H9 (cell line): ENCODE results near the gene C9. TPM values are rescaled to one million over a fixed set of nuclear protein-coding genes. Genes with fewer than 3 reads are reported as not detected.

Experiments
- DNase-seq: peaks from one replicate; pipeline ENCODE4 v3.0.0-alpha.2; 2017
- H2AFZ ChIP-seq: one replicate; pipeline ENCODE4 v1.6.1; 2013; ENCODE audit warnings: mild to moderate bottlenecking, low read length, control low read depth, moderate library complexity
- H2AK5ac ChIP-seq: 2 replicates; pipeline ENCODE4 v1.6.1; 2013; ENCODE audit warnings: low read length, control low read depth, mixed read lengths; ENCODE audit not compliant: insufficient read length
- H2BK120ac ChIP-seq: one replicate; pipeline ENCODE4 v1.6.1; 2013; ENCODE audit warnings: low read depth, mild to moderate bottlenecking, low read length, control low read depth, inconsistent platforms; ENCODE audit not compliant: poor library complexity, severe bottlenecking
- H2BK12ac ChIP-seq: 2 replicates; pipeline ENCODE4 v1.6.1; 2013; ENCODE audit warnings: low read length, control low read depth, mixed read lengths, low read depth; ENCODE audit not compliant: insufficient read length
- H2BK15ac ChIP-seq: 2 replicates; pipeline ENCODE4 v1.6.1; 2013; ENCODE audit warnings: low read depth, low read length, control low read depth
- H2BK20ac ChIP-seq: one replicate; pipeline ENCODE4 v1.6.1; 2013; ENCODE audit warnings: low read depth, mild to moderate bottlenecking, low read length, control low read depth, inconsistent platforms; ENCODE audit not compliant: poor library complexity, severe bottlenecking
- H2BK5ac ChIP-seq: 2 replicates; pipeline ENCODE4 v1.6.1; 2013; ENCODE audit warnings: low read length, control low read depth, mixed read lengths; ENCODE audit not compliant: insufficient read length
- H3K14ac ChIP-seq: 2 replicates; pipeline ENCODE4 v1.6.1; 2013; ENCODE audit warnings: low read length, control low read depth; ENCODE audit not compliant: insufficient read depth
- H3K18ac ChIP-seq: 2 replicates; pipeline ENCODE4 v1.6.1; 2013; ENCODE audit warnings: low read depth, mild to moderate bottlenecking, mixed read lengths, low read length, control low read depth; ENCODE audit not compliant: insufficient read length
- H3K23ac ChIP-seq: 2 replicates; pipeline ENCODE4 v1.6.1; 2013; ENCODE audit warnings: low read length, control low read depth, mixed read lengths, low read depth; ENCODE audit not compliant: insufficient read length
- H3K23me2 ChIP-seq: 2 replicates; pipeline ENCODE4 v1.6.1; 2013; ENCODE audit warnings: low read depth, mild to moderate bottlenecking, mixed read lengths, low read length, control low read depth; ENCODE audit not compliant: insufficient read length, poor library complexity, severe bottlenecking
- H3K27ac ChIP-seq: 2 replicates; pipeline ENCODE4 v1.5.1; 2013; ENCODE audit warnings: low read length, control low read depth, mixed read lengths, low read depth; ENCODE audit not compliant: insufficient read length
- H3K27me3 ChIP-seq: 2 replicates; pipeline ENCODE4 v1.6.1; 2013; ENCODE audit warnings: low read length, control low read depth, inconsistent platforms; ENCODE audit not compliant: insufficient read depth
- H3K4ac ChIP-seq: 2 replicates; pipeline ENCODE4 v1.6.1; 2013; ENCODE audit warnings: low read depth, mild to moderate bottlenecking, control low read depth, inconsistent platforms, low read length, moderate library complexity
- H3K4me1 ChIP-seq: 2 replicates; pipeline ENCODE4 v1.6.1; 2013; ENCODE audit warnings: low read length, control low read depth, inconsistent platforms; ENCODE audit not compliant: insufficient read depth
- H3K4me2 ChIP-seq: 2 replicates; pipeline ENCODE4 v1.6.1; 2013; ENCODE audit warnings: low read length, control low read depth, mixed read lengths; ENCODE audit not compliant: insufficient read length, insufficient read depth
- H3K56ac ChIP-seq: 2 replicates; pipeline ENCODE4 v1.6.1; 2013; ENCODE audit warnings: low read depth, mild to moderate bottlenecking, mixed read lengths, low read length, control low read depth; ENCODE audit not compliant: insufficient read length
- H3K79me1 ChIP-seq: 2 replicates; pipeline ENCODE4 v1.6.1; 2013; ENCODE audit warnings: low read depth, mild to moderate bottlenecking, moderate library complexity, low read length, control low read depth, inconsistent platforms; ENCODE audit not compliant: insufficient read depth, poor library complexity, severe bottlenecking
- H3K79me2 ChIP-seq: 2 replicates; pipeline ENCODE4 v1.6.1; 2013; ENCODE audit warnings: low read length, control low read depth, inconsistent platforms; ENCODE audit not compliant: insufficient read depth
- H3K9ac ChIP-seq: 2 replicates; pipeline ENCODE4 v1.6.1; 2013; ENCODE audit warnings: low read length, control low read depth, mixed read lengths; ENCODE audit not compliant: insufficient read length; ENCODE audit errors: extremely low read depth
- H3K9me3 ChIP-seq: one replicate; pipeline ENCODE4 v1.6.1; 2013; ENCODE audit warnings: low read depth, low read length, inconsistent platforms; ENCODE audit not compliant: control insufficient read depth
- H3T11ph ChIP-seq: one replicate; pipeline ENCODE4 v1.6.1; 2013; ENCODE audit warnings: mild to moderate bottlenecking, low read length, control low read depth, inconsistent platforms
- H4K20me1 ChIP-seq: one replicate; pipeline ENCODE4 v1.6.1; 2013; ENCODE audit not compliant: control insufficient read depth, insufficient read length, insufficient read depth
- H4K5ac ChIP-seq: 2 replicates; pipeline ENCODE4 v1.6.1; 2013; ENCODE audit warnings: low read depth, mild to moderate bottlenecking, mixed read lengths, low read length, control low read depth; ENCODE audit not compliant: insufficient read length
- H4K8ac ChIP-seq: replicated peaks from 2 replicates; pipeline ENCODE4 v1.6.1; 2013; ENCODE audit warnings: low read length, control low read depth, mixed read lengths, low read depth; ENCODE audit not compliant: insufficient read length
- H4K91ac ChIP-seq: 2 replicates; pipeline ENCODE4 v1.6.1; 2013; ENCODE audit warnings: low read depth, mild to moderate bottlenecking, moderate library complexity, mixed read lengths, low read length, control low read depth; ENCODE audit not compliant: insufficient read length
- H3K27ac Mint-ChIP-seq, 3 experiments: 2 replicates in 2 of 3; 3 replicates in 1 of 3; pipeline ENCODE4 v1.8.0; 2020 to 2021; ENCODE audit warnings: mixed read lengths in 3 of 3, mild to moderate bottlenecking in 1 of 3, moderate library complexity in 1 of 3
- H3K27me3 Mint-ChIP-seq: 2 replicates; pipeline ENCODE4 v1.8.0; 2021; ENCODE audit warnings: low read depth, mild to moderate bottlenecking, moderate library complexity, mixed read lengths
- H3K36me3 Mint-ChIP-seq, 3 experiments: 2 replicates in 2 of 3; 3 replicates in 1 of 3; pipeline ENCODE4 v1.8.0; 2020 to 2021; ENCODE audit warnings: low read depth in 3 of 3, mixed read lengths in 3 of 3; ENCODE audit not compliant: insufficient read depth in 1 of 3
- H3K4me1 Mint-ChIP-seq, 2 experiments: 2 replicates each; pipeline ENCODE4 v1.8.0; 2020; ENCODE audit warnings: mixed read lengths in 2 of 2
- H3K4me3 Mint-ChIP-seq, 2 experiments: 2 replicates in 1 of 2; 3 replicates in 1 of 2; pipeline ENCODE4 v1.8.0; 2020 to 2021; ENCODE audit warnings: mild to moderate bottlenecking in 2 of 2, mixed read lengths in 2 of 2, moderate library complexity in 1 of 2
- H3K9me3 Mint-ChIP-seq, 2 experiments: 2 replicates in 1 of 2; 3 replicates in 1 of 2; pipeline ENCODE4 v1.8.0; 2020; ENCODE audit warnings: mild to moderate bottlenecking in 2 of 2, mixed read lengths in 2 of 2, moderate library complexity in 1 of 2
- WGBS: extraction: QIAGEN DNeasy Blood & Tissue Kit; methylation state at CpG from one replicate; pipeline ENCODE4 v1.1.7; 2013; ENCODE audit warnings: missing lambda C conversion rate, low lambda C conversion rate, mixed read lengths; ENCODE audit not compliant: insufficient read length; ENCODE audit errors: extremely low coverage; 5-methylcytosine and 5-hydroxymethylcytosine counted together
- total RNA-seq: library from RNA; stranded (reverse); gene quantifications from 2 replicates; pipeline ENCODE4 v1.2.1, GENCODE V29; 2021
- TF ChIP-seq, protein P1 (sequence below): fragments of 200-600 bp; sonication (generic); conservative IDR thresholded peaks from 3 replicates; pipeline ENCODE4 v1.8.0; 2021; ENCODE audit warnings: antibody characterized with exemption, mild to moderate bottlenecking

C9 gene
- total RNA-seq, 1 experiment from 2014 or later, result not detected

DNA sequence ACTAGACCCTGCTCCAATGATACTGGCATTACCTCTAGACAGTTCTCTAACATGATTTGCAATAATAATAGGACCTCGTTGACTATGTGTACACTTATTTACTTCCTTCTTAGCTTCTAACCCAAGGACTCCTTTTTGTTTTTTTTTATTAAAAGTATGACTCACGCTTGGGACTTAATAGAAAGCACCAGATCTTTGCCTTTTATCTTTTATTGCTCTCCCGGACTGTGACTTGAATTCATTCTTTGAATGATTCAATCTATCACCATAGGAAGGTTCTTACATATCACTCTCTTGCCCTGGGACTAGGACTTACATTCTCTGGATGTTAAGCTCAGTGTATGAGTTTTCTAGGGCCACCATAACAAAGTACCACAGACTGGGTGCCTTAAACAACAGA is 9.0 kb downstream of the C9 start:
- TF ChIP-seq, protein P1, sequence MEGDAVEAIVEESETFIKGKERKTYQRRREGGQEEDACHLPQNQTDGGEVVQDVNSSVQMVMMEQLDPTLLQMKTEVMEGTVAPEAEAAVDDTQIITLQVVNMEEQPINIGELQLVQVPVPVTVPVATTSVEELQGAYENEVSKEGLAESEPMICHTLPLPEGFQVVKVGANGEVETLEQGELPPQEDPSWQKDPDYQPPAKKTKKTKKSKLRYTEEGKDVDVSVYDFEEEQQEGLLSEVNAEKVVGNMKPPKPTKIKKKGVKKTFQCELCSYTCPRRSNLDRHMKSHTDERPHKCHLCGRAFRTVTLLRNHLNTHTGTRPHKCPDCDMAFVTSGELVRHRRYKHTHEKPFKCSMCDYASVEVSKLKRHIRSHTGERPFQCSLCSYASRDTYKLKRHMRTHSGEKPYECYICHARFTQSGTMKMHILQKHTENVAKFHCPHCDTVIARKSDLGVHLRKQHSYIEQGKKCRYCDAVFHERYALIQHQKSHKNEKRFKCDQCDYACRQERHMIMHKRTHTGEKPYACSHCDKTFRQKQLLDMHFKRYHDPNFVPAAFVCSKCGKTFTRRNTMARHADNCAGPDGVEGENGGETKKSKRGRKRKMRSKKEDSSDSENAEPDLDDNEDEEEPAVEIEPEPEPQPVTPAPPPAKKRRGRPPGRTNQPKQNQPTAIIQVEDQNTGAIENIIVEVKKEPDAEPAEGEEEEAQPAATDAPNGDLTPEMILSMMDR, result no peak
- Histone ChIP-seq H3K79me2 (no peaks in the 10 kb centered on the region), H3K56ac (no peak overlapping the region), H3K4me1 (no peaks in the 10 kb centered on the region; the same call in 1 of the 2 replicates), H4K20me1 (no peaks in the 10 kb centered on the region), H3K9me3 (no peaks in the 10 kb centered on the region), H2AK5ac (no peak overlapping the region), H4K8ac (no peak overlapping the region), H2BK5ac (no peak overlapping the region), H3K23me2 (no peaks in the 10 kb centered on the region), H3K4ac (no peak overlapping the region), H3T11ph (no peak overlapping the region), H3K14ac (no peak overlapping the region), H4K5ac (no peak overlapping the region), H3K27ac (no peak overlapping the region), H3K79me1 (no peaks in the 10 kb centered on the region), H3K9ac (no peak overlapping the region), H2AFZ (no peak overlapping the region), H3K27me3 (no peaks in the 10 kb centered on the region), H2BK15ac (no peak overlapping the region), H3K4me2 (no peak overlapping the region), H2BK120ac (no peak overlapping the region), H2BK20ac (no peak overlapping the region), H2BK12ac (no peak overlapping the region), H4K91ac (no peak overlapping the region), H3K18ac (no peak overlapping the region), H3K23ac (no peak overlapping the region)
- no peak overlapping the region for H3K4me3 Mint-ChIP-seq
- H3K27ac Mint-ChIP-seq, result no peak overlapping the region
- H3K36me3 Mint-ChIP-seq, result peaks cover 10 to 18% (median 12%) of the 10 kb centered on the region in 3 experiments
- WGBS, result no CpG with 5 or more reads among the region's 3 CpGs
- peaks cover 4 to 5% of the 10 kb centered on the region in 2 experiments; a peak in 1 of 4 replicates for H3K4me1 Mint-ChIP-seq
- no peak for DNase-seq
- peaks cover 18 to 34% of the 10 kb centered on the region in 2 experiments for H3K9me3 Mint-ChIP-seq
- no peaks in the 10 kb centered on the region for H3K27me3 Mint-ChIP-seq
